Spleen (tissue), 11 donors: ENCODE measurements around the gene SAA4. TPM values are rescaled to one million over a fixed set of nuclear protein-coding genes. Genes with fewer than 3 reads are reported as not detected.
"Not testable (repeated sequence)": the region's sequence is repeated elsewhere in the genome, so short reads cannot be mapped to it uniquely, and the experiment has no call there.

Experiments used
- DNase-seq: peaks from one replicate; pipeline ENCODE4 v3.0.0-alpha.2; 2020
- H3K27ac ChIP-seq, 8 donors: fragments of 200-600 bp; sonication (generic) in 7 of 8; 1 replicate in 4 of 8; 2 replicates in 4 of 8; pipeline versions ENCODE4 v1.5.0 to v1.8.0; 2016 to 2021; ENCODE audit warnings: inconsistent platforms in 4 of 8, mild to moderate bottlenecking in 4 of 8, moderate library complexity in 1 of 8
- H3K27me3 ChIP-seq, 7 donors: fragments of 200-600 bp; sonication (generic) in 6 of 7; replicated peaks in 1 of 7; 1 replicate in 4 of 7; 2 replicates in 3 of 7; pipeline versions ENCODE4 v1.5.0 to v1.8.0; 2016 to 2021; ENCODE audit warnings: inconsistent platforms in 3 of 7, mild to moderate bottlenecking in 1 of 7
- H3K36me3 ChIP-seq, 6 donors: fragments of 200-600 bp; sonication (generic) in 5 of 6; 1 replicate in 4 of 6; 2 replicates in 2 of 6; pipeline versions ENCODE4 v1.5.0 to v1.8.0; 2016 to 2021; ENCODE audit warnings: inconsistent platforms in 2 of 6
- H3K4me1 ChIP-seq, 6 donors: fragments of 200-600 bp; sonication (generic) in 5 of 6; 1 replicate in 3 of 6; 2 replicates in 3 of 6; pipeline versions ENCODE4 v1.5.0 to v1.8.0; 2016 to 2021; ENCODE audit warnings: inconsistent platforms in 3 of 6
- H3K4me3 ChIP-seq, 8 donors: fragments of 200-600 bp; sonication (generic) in 7 of 8; 1 replicate in 4 of 8; 2 replicates in 4 of 8; pipeline versions ENCODE4 v1.5.0 to v1.8.0; 2016 to 2021; ENCODE audit warnings: inconsistent platforms in 4 of 8, mild to moderate bottlenecking in 4 of 8, moderate library complexity in 2 of 8
- H3K9me3 ChIP-seq, 8 donors: fragments of 200-600 bp; sonication (generic) in 7 of 8; 1 replicate in 4 of 8; 2 replicates in 4 of 8; pipeline versions ENCODE4 v1.5.0 to v1.8.0; 2016 to 2021; ENCODE audit warnings: inconsistent platforms in 4 of 8
- POLR2A ChIP-seq, 3 donors: fragments of 450-650 bp; IDR thresholded peaks; one replicate each; pipeline ENCODE4 v1.5.1; 2017; ENCODE audit warnings: antibody characterized with exemption in 3 of 3, mild to moderate bottlenecking in 1 of 3
- POLR2AphosphoS5 ChIP-seq, 3 donors: sonication (generic); formaldehyde crosslinking; IDR thresholded peaks; one replicate each; pipeline ENCODE4 v1.5.1; 2017; ENCODE audit warnings: antibody characterized with exemption in 3 of 3
- WGBS, 5 donors: extraction: QIAGEN DNeasy Blood & Tissue Kit in 3 of 5; methylation state at CpG; one replicate each; pipeline versions ENCODE4 v1.1.5 to v1.1.7; 2013 to 2018; 5-methylcytosine and 5-hydroxymethylcytosine counted together
- intact Hi-C: fragments of 100-400 bp; cut with DNase I; formaldehyde crosslinking; loops from one replicate; pipeline ENCODE4 v1.15.0; 2023; ENCODE audit warnings: low total_unique reads
- polyA plus RNA-seq, 3 donors: library from polyadenylated mRNA; stranded (reverse); fragments of 200-250 nt; gene quantifications; one replicate each; pipeline ENCODE4 v1.2.1, GENCODE V29; 2013
- total RNA-seq, 7 donors: library from RNA; depleted of rRNA in 3 of 7; stranded (reverse); fragments of >200 nt in 3 of 7; fragmentation: NEBNext Ultra II Directional in 4 of 7; extraction: Animal tissue kit (Norgen Biotek cat#: 25700) in 4 of 7; gene quantifications; one replicate each; pipeline versions ENCODE4 v1.1.0 to v1.2.1, GENCODE V29; 2016 to 2021
- TF ChIP-seq, protein P1 (sequence below), 11 experiments: fragments of 200-600 bp in 7 of 11; fragments of 450-650 bp in 4 of 11; sonication (generic) in 4 of 11; IDR thresholded peaks in 8 of 11; conservative IDR thresholded peaks in 3 of 11; 1 replicate in 7 of 11; 2 replicates in 4 of 11; pipeline versions ENCODE4 v1.4.0 to v1.8.0; 2016 to 2021; ENCODE audit warnings: antibody characterized with exemption in 11 of 11, inconsistent platforms in 4 of 11, mild to moderate bottlenecking in 1 of 11
- donor health status: healthy with polysubstance abuse.
- donor health status: DM: no; HTN: no; CAD: no; lungs with moderate emphysema.
- donor health status: DM: no; HTN: no; CAD: no.
- donor health status: Bipolar disorder and iron deficiency.
- donor health status: healthy.
- donor health status: DM: no; HTN: no; CAD: no.
- donor health status: DM: yes; HTN: yes; CAD: no.

SAA4 gene
- total and polyA plus RNA-seq, 10 donors = 0.22 TPM; not detected in 9

DNA sequence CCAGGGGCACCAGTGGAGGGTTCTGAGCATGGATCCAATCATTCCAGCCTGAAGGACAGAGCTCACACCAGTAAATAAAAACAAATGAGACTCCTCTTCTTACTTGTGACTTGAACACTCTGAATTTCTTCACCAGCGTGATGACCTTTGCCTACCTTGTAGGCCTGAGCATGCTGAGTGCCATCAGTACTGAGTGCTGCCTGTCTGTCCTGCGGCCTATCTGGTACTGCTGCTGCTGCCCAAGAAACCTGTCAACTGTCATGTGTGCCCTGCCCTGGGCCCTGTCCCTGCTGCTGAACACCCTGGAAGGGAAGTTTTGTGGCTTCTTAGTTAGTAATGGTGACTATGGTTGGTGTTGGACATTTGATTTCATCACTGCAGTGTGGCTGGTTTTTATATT is 40.1 kb downstream of the SAA4 start:
- DNase-seq = no peak
- peaks cover 0 to 5% (median 0%) of the 10 kb centered on the region in 7 donors for H3K27me3 ChIP-seq
- H3K9me3 ChIP-seq = no peaks in the 10 kb centered on the region
- TF ChIP-seq, protein P1, sequence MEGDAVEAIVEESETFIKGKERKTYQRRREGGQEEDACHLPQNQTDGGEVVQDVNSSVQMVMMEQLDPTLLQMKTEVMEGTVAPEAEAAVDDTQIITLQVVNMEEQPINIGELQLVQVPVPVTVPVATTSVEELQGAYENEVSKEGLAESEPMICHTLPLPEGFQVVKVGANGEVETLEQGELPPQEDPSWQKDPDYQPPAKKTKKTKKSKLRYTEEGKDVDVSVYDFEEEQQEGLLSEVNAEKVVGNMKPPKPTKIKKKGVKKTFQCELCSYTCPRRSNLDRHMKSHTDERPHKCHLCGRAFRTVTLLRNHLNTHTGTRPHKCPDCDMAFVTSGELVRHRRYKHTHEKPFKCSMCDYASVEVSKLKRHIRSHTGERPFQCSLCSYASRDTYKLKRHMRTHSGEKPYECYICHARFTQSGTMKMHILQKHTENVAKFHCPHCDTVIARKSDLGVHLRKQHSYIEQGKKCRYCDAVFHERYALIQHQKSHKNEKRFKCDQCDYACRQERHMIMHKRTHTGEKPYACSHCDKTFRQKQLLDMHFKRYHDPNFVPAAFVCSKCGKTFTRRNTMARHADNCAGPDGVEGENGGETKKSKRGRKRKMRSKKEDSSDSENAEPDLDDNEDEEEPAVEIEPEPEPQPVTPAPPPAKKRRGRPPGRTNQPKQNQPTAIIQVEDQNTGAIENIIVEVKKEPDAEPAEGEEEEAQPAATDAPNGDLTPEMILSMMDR (IDR thresholded peaks at IDR 0.05 in 8 of 11, conservative IDR thresholded peaks at IDR 0.05 in 3 of 11) = no peak
- H3K36me3 ChIP-seq = no peaks in the 10 kb centered on the region
- H3K4me1 ChIP-seq = no peaks in the 10 kb centered on the region
- WGBS, 5 donors = 88 to 100% (median 91%) methylated on average over 2 of the region's 2 CpGs
- H3K27ac ChIP-seq = no peak overlapping the region
- no peak overlapping the region for H3K4me3 ChIP-seq
- intact Hi-C loops = no loop called here

DNA sequence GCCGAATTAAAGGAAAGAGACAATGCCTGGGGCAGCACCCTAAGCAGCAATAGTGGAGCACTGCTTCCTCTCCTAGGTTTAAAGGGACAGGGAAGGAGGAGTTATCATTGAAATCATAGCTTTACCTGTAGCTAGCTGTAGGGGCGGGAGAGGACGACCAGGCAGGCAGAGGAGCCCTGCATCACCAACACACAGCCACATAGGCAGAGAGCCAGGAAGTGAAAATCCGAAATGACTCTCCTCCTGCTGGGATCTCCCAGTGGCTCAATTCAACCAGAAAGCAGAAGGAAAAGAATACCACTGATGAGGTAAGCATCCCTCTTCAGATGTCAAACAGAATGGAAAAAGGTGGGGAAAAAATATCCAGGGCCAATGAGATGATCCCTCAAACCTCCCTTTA is 43.6 kb downstream of the SAA4 start:
- Histone ChIP-seq H3K4me1 (peaks cover 0 to 4% (median 0%) of the 10 kb centered on the region in 6 donors), H3K4me3 (no peak overlapping the region), H3K27me3 (peaks cover 0 to 5% (median 0%) of the 10 kb centered on the region in 7 donors), H3K36me3 (no peaks in the 10 kb centered on the region), H3K9me3 (no peaks in the 10 kb centered on the region), H3K27ac (no peak overlapping the region)
- intact Hi-C loops = no loop called here
- no peak for DNase-seq
- no peak for TF ChIP-seq POLR2A (IDR thresholded peaks at IDR 0.05)
- TF ChIP-seq POLR2AphosphoS5 (IDR thresholded peaks at IDR 0.05) = no peak
- TF ChIP-seq, protein P1 (IDR thresholded peaks at IDR 0.05 in 8 of 11, conservative IDR thresholded peaks at IDR 0.05 in 3 of 11) = no peak
- 27 to 44% (median 35%) methylated on average over 4 of the region's 4 CpGs for WGBS, 5 donors

DNA sequence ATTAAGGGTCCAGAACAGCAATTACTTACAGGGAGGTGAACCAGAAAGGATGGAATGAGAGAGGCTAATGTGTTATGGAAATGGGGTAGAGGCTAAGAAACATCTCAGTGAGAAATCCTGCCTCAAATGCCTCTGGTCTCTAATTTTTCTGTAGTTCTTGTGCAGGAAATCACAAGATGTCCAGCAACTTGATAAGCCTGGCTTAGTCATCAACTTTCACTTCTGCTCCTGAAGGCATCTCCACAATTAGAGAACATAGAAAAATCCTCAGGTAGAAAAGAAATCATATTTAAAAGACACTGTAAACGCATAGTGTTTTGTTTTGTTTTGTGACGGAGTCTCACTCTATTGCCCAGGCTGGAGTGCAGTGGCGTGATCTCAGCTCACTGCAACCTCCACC is 45.2 kb downstream of the SAA4 start:
- Histone ChIP-seq H3K4me3 (no peak overlapping the region), H3K4me1 (peaks cover 0 to 4% (median 0%) of the 10 kb centered on the region in 6 donors), H3K27me3 (peaks cover 0 to 15% (median 0%) of the 10 kb centered on the region in 7 donors), H3K27ac (no peak overlapping the region), H3K36me3 (no peaks in the 10 kb centered on the region), H3K9me3 (no peaks in the 10 kb centered on the region)
- TF ChIP-seq POLR2A (IDR thresholded peaks at IDR 0.05) (no peak), POLR2AphosphoS5 (IDR thresholded peaks at IDR 0.05) (no peak)
- TF ChIP-seq, protein P1 (IDR thresholded peaks at IDR 0.05 in 8 of 11, conservative IDR thresholded peaks at IDR 0.05 in 3 of 11) = no peak
- intact Hi-C loops = no loop called here
- no peak for DNase-seq
- 87 to 96% (median 90%) methylated on average over 3 of the region's 3 CpGs for WGBS, 5 donors

DNA sequence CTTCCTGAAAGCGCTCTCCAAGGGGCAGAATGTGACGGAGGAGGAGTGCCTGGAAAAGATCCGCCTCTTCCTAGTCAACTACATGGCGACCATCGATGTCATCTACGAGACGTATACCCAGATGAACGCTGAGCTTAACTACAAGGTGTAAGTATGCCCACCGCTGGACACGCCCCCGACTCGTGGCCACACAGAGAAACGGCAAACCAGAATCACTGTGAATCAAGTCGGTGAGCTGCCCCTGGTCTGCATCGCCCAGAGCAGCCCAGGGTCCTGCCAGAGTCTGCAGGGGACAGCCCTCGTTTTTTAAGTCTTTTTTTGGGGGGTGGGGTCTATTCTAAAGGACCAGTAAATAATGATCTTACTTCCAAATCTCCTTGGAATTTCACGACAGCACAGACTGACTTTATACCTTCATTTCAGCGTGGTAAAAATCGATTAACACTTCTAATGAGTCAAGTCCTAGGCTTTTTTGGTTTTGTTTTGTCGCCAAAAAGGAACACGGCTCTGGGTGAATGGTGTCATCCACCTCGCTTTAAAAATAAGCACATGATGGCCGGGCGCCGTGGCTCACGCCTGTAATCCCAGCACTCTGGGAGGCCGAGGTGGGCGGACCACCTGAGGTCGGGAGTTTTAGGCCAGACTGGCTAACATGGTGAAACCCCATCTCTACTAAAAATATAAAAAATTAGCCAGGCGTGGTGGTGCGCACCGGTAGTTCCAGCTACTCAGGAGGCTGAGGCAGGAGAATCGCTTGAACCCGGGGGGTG is 46.9 kb downstream of the SAA4 start:
- H3K9me3 ChIP-seq, H3K27ac ChIP-seq, H3K4me3 ChIP-seq, DNase-seq, H3K36me3 ChIP-seq, intact Hi-C loops, H3K4me1 ChIP-seq: not testable (repeated sequence)
- 88 to 93% (median 90%) methylated on average over 34 of the region's 34 CpGs for WGBS, 5 donors
- peaks cover 0 to 21% (median 0%) of the 10 kb centered on the region in 7 donors for H3K27me3 ChIP-seq
